Esophagus squamous epithelium (tissue), 5 donors: ENCODE results near the gene TRIP4. TPM values are rescaled to one million over a fixed set of nuclear protein-coding genes. Genes with fewer than 3 reads are reported as not detected.

Experiments used
- DNase-seq: peaks from one replicate; lab custom pipeline; 2025; lab: John Stamatoyannopoulos, UW
- H3K27ac ChIP-seq, 4 donors: fragments of 200-600 bp; sonication (generic); one replicate each; pipeline ENCODE4 v1.5.1; 2016 to 2019; ENCODE audit warnings: mild to moderate bottlenecking in 1 of 4
- H3K27me3 ChIP-seq, 4 donors: fragments of 200-600 bp; sonication (generic); 1 replicate in 3 of 4; 2 replicates in 1 of 4; pipeline versions ENCODE4 v1.5.1 to v1.6.0; 2017 to 2021; ENCODE audit warnings: antibody characterized with exemption in 1 of 4
- H3K36me3 ChIP-seq, 3 donors: fragments of 200-600 bp; sonication (generic); one replicate each; pipeline ENCODE4 v1.5.1; 2016 to 2019
- H3K4me1 ChIP-seq, 3 donors: fragments of 200-600 bp; sonication (generic); one replicate each; pipeline ENCODE4 v1.5.1; 2017 to 2019
- H3K4me3 ChIP-seq, 4 donors: fragments of 200-600 bp; sonication (generic); 1 replicate in 3 of 4; 2 replicates in 1 of 4; pipeline ENCODE4 v1.5.1; 2016 to 2019; ENCODE audit warnings: mild to moderate bottlenecking in 2 of 4, moderate library complexity in 1 of 4
- H3K9me3 ChIP-seq, 3 donors: fragments of 200-600 bp; sonication (generic); one replicate each; pipeline ENCODE4 v1.5.1; 2016 to 2019
- CTCF ChIP-seq, 6 experiments: fragments of 450-650 bp in 4 of 6; fragments of 200-600 bp in 2 of 6; sonication (generic) in 2 of 6; IDR thresholded peaks; one replicate each; pipeline ENCODE4 v1.5.1; 2016 to 2019; ENCODE audit warnings: antibody characterized with exemption in 6 of 6, mild to moderate bottlenecking in 4 of 6, moderate library complexity in 4 of 6
- POLR2A ChIP-seq, 4 donors: fragments of 450-650 bp; IDR thresholded peaks; one replicate each; pipeline ENCODE4 v1.6.1; 2017; ENCODE audit warnings: antibody characterized with exemption in 4 of 4, mild to moderate bottlenecking in 4 of 4, moderate library complexity in 3 of 4
- WGBS, 2 donors: methylation state at CpG; one replicate each; pipeline ENCODE4 v1.1.5; 2018; 5-methylcytosine and 5-hydroxymethylcytosine counted together
- intact Hi-C: fragments of 100-400 bp; cut with DNase I; formaldehyde crosslinking; loops from one replicate; pipeline ENCODE4 v1.15.0; 2022
- total RNA-seq, 4 donors: library from RNA; depleted of rRNA; stranded (reverse); fragments of >200 nt; gene quantifications; one replicate each; pipeline ENCODE4 v1.1.0, GENCODE V29; 2016
- donor health status: DM: yes; HTN: yes; CAD: no.

Gene TRIP4
- total RNA-seq, 4 donors from 2014 or later: 9.1 to 15.5 (median 12.8) TPM

DNA sequence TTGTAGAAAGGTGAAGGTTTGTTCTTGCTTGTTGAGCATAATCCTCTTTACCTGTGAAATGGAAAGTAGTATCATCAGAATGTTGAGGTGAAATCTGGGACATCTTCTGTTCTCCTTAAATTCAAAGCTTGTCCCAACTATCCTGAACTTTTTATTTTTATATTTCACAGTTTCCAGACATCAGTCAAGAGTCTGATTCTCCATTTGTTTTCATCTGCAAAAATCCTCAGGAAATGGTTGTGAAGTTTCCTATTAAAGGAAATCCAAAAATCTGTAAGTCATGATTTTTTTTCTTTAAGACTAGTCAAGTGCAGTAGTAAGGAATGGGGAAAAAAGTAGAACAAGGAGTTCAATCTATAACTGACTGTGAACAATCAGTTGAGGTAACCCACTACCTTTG is 57.2 kb downstream of the TRIP4 start:
- H3K4me1 ChIP-seq: peaks cover 8 to 26% (median 9%) of the 10 kb centered on the region in 3 donors
- H3K27me3 ChIP-seq: no peaks in the 10 kb centered on the region
- TF ChIP-seq POLR2A (IDR thresholded peaks at IDR 0.05): no peak
- TF ChIP-seq CTCF (IDR thresholded peaks at IDR 0.05): no peak
- H3K4me3 ChIP-seq: no peak overlapping the region
- intact Hi-C loops: no loop called here
- DNase-seq: no peak
- peak overlapping the region in 2 of 4 donors; percentile 76 to 77 for H3K27ac ChIP-seq
- H3K36me3 ChIP-seq: peaks cover 5 to 55% (median 9%) of the 10 kb centered on the region in 3 donors
- no peaks in the 10 kb centered on the region for H3K9me3 ChIP-seq

DNA sequence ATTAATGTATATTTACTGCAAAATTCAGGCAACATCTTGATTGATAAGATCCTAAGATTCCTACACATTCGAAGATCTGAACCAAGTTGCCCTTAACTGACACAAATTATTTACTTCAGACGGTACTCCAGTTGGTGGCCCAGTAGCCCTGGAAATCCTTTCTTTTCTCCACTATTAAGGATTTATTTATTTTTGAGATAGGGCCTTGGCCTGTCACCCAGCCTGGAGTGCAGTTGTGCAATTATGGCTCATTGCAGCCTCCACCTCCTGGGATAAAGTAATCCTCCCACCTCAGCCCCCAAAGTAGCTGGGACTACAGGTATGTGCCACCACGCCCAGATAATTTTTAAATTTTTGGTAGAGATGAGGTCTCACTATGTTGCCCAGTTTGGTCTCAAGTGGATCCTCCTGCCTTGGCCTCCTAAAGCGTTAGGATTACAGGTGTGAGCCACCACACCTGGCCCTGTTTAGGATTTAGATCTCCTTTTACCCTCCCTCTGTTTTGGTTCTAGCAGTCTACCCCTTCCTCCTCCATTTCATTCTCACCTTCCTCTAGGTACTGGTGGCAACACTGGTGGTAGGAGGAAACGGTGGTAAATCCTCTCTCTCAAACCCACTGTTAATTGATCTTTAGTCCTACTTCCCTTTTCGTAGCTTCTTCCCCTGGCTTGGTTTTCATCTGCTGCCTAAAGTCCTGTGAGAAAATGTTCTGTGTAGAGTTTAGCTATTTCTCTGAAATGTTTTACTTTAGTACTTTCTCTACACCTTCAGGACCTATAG is 60.1 kb downstream of the TRIP4 start:
- TF ChIP-seq POLR2A (IDR thresholded peaks at IDR 0.05) (no peak), CTCF (IDR thresholded peaks at IDR 0.05) (no peak)
- no peak for DNase-seq
- Histone ChIP-seq H3K27me3 (no peaks in the 10 kb centered on the region), H3K27ac (no peak overlapping the region), H3K4me3 (no peak overlapping the region), H3K36me3 (peaks cover 5 to 66% (median 9%) of the 10 kb centered on the region in 3 donors), H3K4me1 (peaks cover 9 to 30% (median 9%) of the 10 kb centered on the region in 3 donors), H3K9me3 (no peaks in the 10 kb centered on the region)
- intact Hi-C loops: no loop called here
- WGBS, 2 donors: 76 to 88% methylated on average over 6 of the region's 6 CpGs

GRCh38 chr15:64452988-64453688 is 65.5 kb downstream of the TRIP4 start:
- intact Hi-C loops: no loop called here
- Histone ChIP-seq H3K4me3 (no peak overlapping the region), H3K27me3 (no peaks in the 10 kb centered on the region), H3K9me3 (no peaks in the 10 kb centered on the region), H3K36me3 (peaks cover 0 to 71% (median 0%) of the 10 kb centered on the region in 3 donors), H3K27ac (peak overlapping the region in 2 of 4 donors; percentile 32 to 40), H3K4me1 (peaks cover 0 to 58% (median 13%) of the 10 kb centered on the region in 3 donors)
- TF ChIP-seq CTCF (IDR thresholded peaks at IDR 0.05): no peak
- TF ChIP-seq POLR2A (IDR thresholded peaks at IDR 0.05): no peak
- 35 to 52% methylated on average over 6 of the region's 6 CpGs for WGBS, 2 donors
- no peak for DNase-seq

GRCh38 chr15:64453689-64454037 is 66.0 kb downstream of the TRIP4 start:
- Histone ChIP-seq H3K4me1 (peaks cover 0 to 63% (median 13%) of the 10 kb centered on the region in 3 donors), H3K27ac (peak overlapping the region in 2 of 4 donors; percentile 32 to 40), H3K9me3 (no peaks in the 10 kb centered on the region), H3K36me3 (peaks cover 0 to 65% (median 0%) of the 10 kb centered on the region in 3 donors), H3K27me3 (no peaks in the 10 kb centered on the region), H3K4me3 (no peak overlapping the region)
- 63 to 77% methylated on average over 1 of the region's 1 CpG for WGBS, 2 donors
- intact Hi-C loops: no loop called here
- no peak for DNase-seq
- TF ChIP-seq CTCF (IDR thresholded peaks at IDR 0.05) (no peak), POLR2A (IDR thresholded peaks at IDR 0.05) (no peak)

GRCh38 chr15:64454282-64454681 is 66.6 kb downstream of the TRIP4 start:
- peaks cover 0 to 59% (median 0%) of the 10 kb centered on the region in 3 donors for H3K36me3 ChIP-seq
- no peak overlapping the region for H3K4me3 ChIP-seq
- intact Hi-C loops: no loop called here
- no peaks in the 10 kb centered on the region for H3K27me3 ChIP-seq
- peak overlapping the region in 1 of 4 donors; percentile 40 for H3K27ac ChIP-seq
- DNase-seq: no peak
- H3K4me1 ChIP-seq: peaks cover 0 to 70% (median 13%) of the 10 kb centered on the region in 3 donors
- TF ChIP-seq CTCF (IDR thresholded peaks at IDR 0.05) (no peak), POLR2A (IDR thresholded peaks at IDR 0.05) (no peak)
- no peaks in the 10 kb centered on the region for H3K9me3 ChIP-seq
